Body of pancreas (tissue), 4 donors: ENCODE measurements around the gene SLC22A4. TPM values are rescaled to one million over a fixed set of nuclear protein-coding genes. Genes with fewer than 3 reads are reported as not detected.

ENCODE experiments used
- ATAC-seq: fragments of 150-250 bp; one replicate; pipeline ENCODE4 v1.9.1; 2016
- DNase-seq, 4 donors: peaks; one replicate each; pipeline ENCODE4 v3.0.0-alpha.2; 2019
- H3K27ac ChIP-seq, 4 donors: fragments of 200-600 bp; sonication (generic); 1 replicate in 3 of 4; 2 replicates in 1 of 4; pipeline versions ENCODE4 v1.5.1 to v1.6.1; 2016 to 2019; ENCODE audit warnings: mild to moderate bottlenecking in 1 of 4, mixed read lengths in 1 of 4, moderate library complexity in 1 of 4
- H3K27me3 ChIP-seq, 2 donors: fragments of 200-600 bp; sonication (generic); one replicate each; pipeline ENCODE4 v1.6.0; 2016; ENCODE audit warnings: mild to moderate bottlenecking in 1 of 2
- H3K36me3 ChIP-seq, 2 donors: fragments of 200-600 bp; sonication (generic); replicated peaks in 1 of 2; 2 replicates each; pipeline ENCODE4 v1.5.1; 2016; ENCODE audit warnings: low read depth in 2 of 2; ENCODE audit not compliant: insufficient read depth in 1 of 2
- H3K4me1 ChIP-seq: fragments of 200-600 bp; sonication (generic); one replicate; pipeline ENCODE4 v1.6.0; 2016
- H3K4me3 ChIP-seq, 2 donors: fragments of 200-600 bp; sonication (generic); 1 replicate in 1 of 2; 2 replicates in 1 of 2; pipeline ENCODE4 v1.5.1; 2016 to 2019
- H3K9me3 ChIP-seq, 3 donors: fragments of 200-600 bp; sonication (generic); 1 replicate in 2 of 3; 2 replicates in 1 of 3; pipeline ENCODE4 v1.5.1; 2016
- POLR2A ChIP-seq, 3 donors: fragments of 450-650 bp; IDR thresholded peaks; one replicate each; pipeline ENCODE4 v1.6.1; 2016; ENCODE audit warnings: antibody characterized with exemption in 3 of 3, mild to moderate bottlenecking in 2 of 3
- WGBS, 2 donors: methylation state at CpG; one replicate each; pipeline ENCODE4 v1.1.5; 2017; 5-methylcytosine and 5-hydroxymethylcytosine counted together
- intact Hi-C: fragments of 100-400 bp; cut with DNase I; formaldehyde crosslinking; loops from one replicate; pipeline ENCODE4 v1.15.1; 2023
- total RNA-seq, 2 donors: library from RNA; depleted of rRNA; stranded (reverse); fragments of >200 nt; gene quantifications; one replicate each; pipeline ENCODE4 v1.1.0, GENCODE V29; 2016
- TF ChIP-seq, protein P1 (sequence below), 7 experiments: fragments of 450-650 bp in 4 of 7; fragments of 200-600 bp in 3 of 7; sonication (generic) in 3 of 7; IDR thresholded peaks; one replicate each; pipeline ENCODE4 v1.5.1; 2016 to 2019; ENCODE audit warnings: antibody characterized with exemption in 7 of 7

Gene SLC22A4
- total RNA-seq, 2 donors from 2014 or later, result not detected

DNA sequence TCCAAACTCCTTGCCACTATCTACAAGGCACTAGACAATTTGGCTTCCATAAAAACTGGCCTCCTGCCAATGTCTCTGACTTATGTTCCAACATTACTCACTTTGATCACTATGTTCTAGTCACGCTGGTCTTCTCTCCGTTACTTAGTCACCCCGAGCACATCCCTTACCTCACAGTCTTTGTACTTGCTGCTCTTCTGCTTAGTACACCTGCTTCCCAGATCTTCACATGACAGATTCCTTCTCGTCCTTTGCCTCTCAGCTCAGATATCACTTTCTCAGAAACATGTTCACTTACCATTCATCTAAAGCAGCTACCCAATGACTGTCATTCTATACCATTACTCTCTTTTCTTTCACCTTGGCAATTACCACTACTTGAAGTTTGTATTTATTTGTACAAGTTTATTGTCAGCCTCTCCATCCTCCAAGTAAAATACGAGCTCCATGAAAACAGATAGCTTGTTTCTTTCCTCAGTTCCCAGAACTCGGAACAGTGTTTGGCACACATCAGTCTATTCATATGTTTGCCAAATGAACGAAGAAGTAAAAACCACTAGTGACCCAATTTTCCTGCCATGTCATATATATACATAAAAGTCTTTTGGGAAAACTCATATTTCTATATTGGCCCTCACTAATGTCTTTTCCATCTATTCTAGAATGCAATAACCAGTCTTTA, 69.4 kb downstream of the SLC22A4 start:
- Histone ChIP-seq H3K27me3 (no peaks in the 10 kb centered on the region), H3K4me1 (peaks cover 28% of the 10 kb centered on the region), H3K4me3 (no peak overlapping the region), H3K36me3 (no peaks in the 10 kb centered on the region), H3K27ac (peak overlapping the region in 1 of 4 donors; percentile 61), H3K9me3 (no peaks in the 10 kb centered on the region)
- intact Hi-C loops, result no loop called here
- WGBS, 2 donors, result 64 to 71% methylated on average over 7 of the region's 7 CpGs
- ATAC-seq (no peak), DNase-seq (peak in 3 of 4 donors; percentile 35 to 43 (median 38))
- TF ChIP-seq, protein P1, sequence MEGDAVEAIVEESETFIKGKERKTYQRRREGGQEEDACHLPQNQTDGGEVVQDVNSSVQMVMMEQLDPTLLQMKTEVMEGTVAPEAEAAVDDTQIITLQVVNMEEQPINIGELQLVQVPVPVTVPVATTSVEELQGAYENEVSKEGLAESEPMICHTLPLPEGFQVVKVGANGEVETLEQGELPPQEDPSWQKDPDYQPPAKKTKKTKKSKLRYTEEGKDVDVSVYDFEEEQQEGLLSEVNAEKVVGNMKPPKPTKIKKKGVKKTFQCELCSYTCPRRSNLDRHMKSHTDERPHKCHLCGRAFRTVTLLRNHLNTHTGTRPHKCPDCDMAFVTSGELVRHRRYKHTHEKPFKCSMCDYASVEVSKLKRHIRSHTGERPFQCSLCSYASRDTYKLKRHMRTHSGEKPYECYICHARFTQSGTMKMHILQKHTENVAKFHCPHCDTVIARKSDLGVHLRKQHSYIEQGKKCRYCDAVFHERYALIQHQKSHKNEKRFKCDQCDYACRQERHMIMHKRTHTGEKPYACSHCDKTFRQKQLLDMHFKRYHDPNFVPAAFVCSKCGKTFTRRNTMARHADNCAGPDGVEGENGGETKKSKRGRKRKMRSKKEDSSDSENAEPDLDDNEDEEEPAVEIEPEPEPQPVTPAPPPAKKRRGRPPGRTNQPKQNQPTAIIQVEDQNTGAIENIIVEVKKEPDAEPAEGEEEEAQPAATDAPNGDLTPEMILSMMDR (IDR thresholded peaks at IDR 0.05), result no peak
- TF ChIP-seq POLR2A (IDR thresholded peaks at IDR 0.05), result no peak

DNA sequence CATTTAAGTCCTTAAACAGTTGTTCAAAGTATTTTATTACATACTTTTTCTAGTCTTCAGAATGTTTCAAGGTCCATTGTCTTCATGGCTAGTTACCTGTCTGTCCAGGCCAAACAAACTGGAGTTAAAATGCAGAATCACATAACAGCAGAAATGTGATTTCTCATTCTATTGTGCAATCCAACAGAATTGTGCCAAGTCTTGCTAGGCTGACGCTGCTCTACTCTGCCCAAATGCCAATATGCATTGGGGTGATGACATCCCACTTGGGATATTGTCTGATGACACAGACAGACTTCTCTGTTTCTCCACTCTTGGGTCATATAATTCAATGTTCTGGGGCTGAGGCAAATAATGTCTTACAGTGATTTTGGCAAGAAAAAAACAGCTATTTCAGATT, 70.1 kb downstream of the SLC22A4 start:
- H3K9me3 ChIP-seq, result no peaks in the 10 kb centered on the region
- ATAC-seq (peak; percentile 74), DNase-seq (peak in 1 of 4 donors; percentile 57)
- TF ChIP-seq POLR2A (IDR thresholded peaks at IDR 0.05), result no peak
- TF ChIP-seq, protein P1 (IDR thresholded peaks at IDR 0.05), result no peak
- H3K4me3 ChIP-seq, result no peak overlapping the region
- peak overlapping the region in 2 of 4 donors; percentile 55 to 61 for H3K27ac ChIP-seq
- WGBS, 2 donors, result 0 to 11% methylated on average over 1 of the region's 1 CpG
- no peaks in the 10 kb centered on the region for H3K27me3 ChIP-seq
- H3K4me1 ChIP-seq, result peaks cover 28% of the 10 kb centered on the region
- no peaks in the 10 kb centered on the region for H3K36me3 ChIP-seq
- intact Hi-C loops, result no loop called here

DNA sequence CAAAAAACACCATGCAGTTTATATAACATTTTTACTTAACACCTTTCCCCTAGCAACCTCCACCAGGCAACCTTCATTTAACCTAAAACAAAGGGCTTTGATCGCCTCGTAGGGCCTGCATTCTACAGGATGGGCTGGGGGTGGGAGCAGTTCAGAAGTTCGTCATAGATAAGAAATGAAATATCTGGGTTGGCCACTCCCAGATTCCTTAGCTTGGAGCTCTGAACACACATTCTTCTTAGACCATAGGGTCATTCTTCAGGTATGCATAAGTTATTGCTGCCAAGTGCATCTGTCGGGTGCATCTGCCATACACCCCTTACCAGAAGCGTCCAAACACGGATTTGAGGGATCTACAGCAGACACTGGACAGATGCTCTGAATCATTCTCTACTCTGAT, 71.0 kb downstream of the SLC22A4 start:
- no peaks in the 10 kb centered on the region for H3K27me3 ChIP-seq
- TF ChIP-seq, protein P1 (IDR thresholded peaks at IDR 0.05), result no peak
- TF ChIP-seq POLR2A (IDR thresholded peaks at IDR 0.05), result no peak
- H3K9me3 ChIP-seq, result no peaks in the 10 kb centered on the region
- intact Hi-C loops, result no loop called here
- peak overlapping the region in 2 of 4 donors; percentile 55 to 61 for H3K27ac ChIP-seq
- peaks cover 29% of the 10 kb centered on the region for H3K4me1 ChIP-seq
- no peak overlapping the region for H3K4me3 ChIP-seq
- DNase-seq, result peak in 1 of 4 donors; percentile 18
- no peaks in the 10 kb centered on the region for H3K36me3 ChIP-seq
- ATAC-seq, result no peak
- 69 to 73% methylated on average over 6 of the region's 6 CpGs for WGBS, 2 donors

DNA sequence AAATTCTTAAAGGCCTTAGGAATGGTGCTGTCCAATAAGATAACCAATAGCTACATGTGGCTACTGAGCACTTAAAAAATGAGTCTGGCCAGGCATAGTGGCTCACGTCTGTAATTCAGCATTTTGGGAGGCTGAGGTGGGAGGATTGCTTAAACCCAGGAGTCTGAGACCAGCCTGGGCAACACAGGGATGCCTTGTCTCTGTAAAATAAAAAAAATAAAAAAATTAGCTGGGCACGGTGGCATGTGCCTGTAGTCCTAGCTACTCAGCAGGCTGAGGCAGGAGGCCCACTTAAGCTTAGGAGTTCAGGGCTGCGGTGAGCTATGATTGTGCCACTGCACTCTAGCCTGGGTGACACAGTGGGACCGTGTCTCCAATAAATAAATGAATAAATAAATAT, 74.0 kb downstream of the SLC22A4 start:
- intact Hi-C loops, result no loop called here
- ATAC-seq, result no peak

More for the DNA sequence above, 74.0 kb downstream of the SLC22A4 start:
- Histone ChIP-seq H3K27ac (peak overlapping the region in 1 of 4 donors; percentile 95), H3K27me3 (no peaks in the 10 kb centered on the region), H3K36me3 (no peaks in the 10 kb centered on the region), H3K9me3 (no peaks in the 10 kb centered on the region), H3K4me3 (no peak overlapping the region), H3K4me1 (peaks cover 57% of the 10 kb centered on the region)
- 57 to 68% methylated on average over 4 of the region's 4 CpGs for WGBS, 2 donors
- no peak for DNase-seq
- TF ChIP-seq, protein P1 (IDR thresholded peaks at IDR 0.05), result no peak
- TF ChIP-seq POLR2A (IDR thresholded peaks at IDR 0.05), result no peak
